ENCODE results near the gene AKAP10.
"Not testable (repeated sequence)": the region's sequence is repeated elsewhere in the genome, so short reads cannot be mapped to it uniquely, and the experiment has no call there.

AKAP10 gene

GRCh38 chr17:19978805-19979211 lies 1.2 kb upstream of the AKAP10 start:
- DNase-seq = peak; percentile 15
- no peak for ATAC-seq

GRCh38 chr17:19978209-19978802 lies 678 bp upstream of the AKAP10 start:
- peak; percentile 38 for DNase-seq
- no peak for ATAC-seq

- ATAC-seq = no peak
- no peak for DNase-seq
Measured at GRCh38 chr17:19975601-19976000, 2.0 kb downstream of the AKAP10 start.

- ATAC-seq (no peak), DNase-seq (no peak)
Measured at GRCh38 chr17:19973156-19973555, 4.5 kb downstream of the AKAP10 start.

GRCh38 chr17:19962954-19963353 lies 14.7 kb downstream of the AKAP10 start:
- DNase-seq, ATAC-seq: not testable (repeated sequence)

- ATAC-seq = no peak
- no peak for DNase-seq
Measured at GRCh38 chr17:19958023-19958422, 19.6 kb downstream of the AKAP10 start.

GRCh38 chr17:19955099-19955498 lies 22.5 kb downstream of the AKAP10 start:
- ATAC-seq (no peak), DNase-seq (no peak)

GRCh38 chr17:19951411-19951810 lies 26.2 kb downstream of the AKAP10 start:
- not testable (repeated sequence) for DNase-seq, ATAC-seq

GRCh38 chr17:19950624-19951195 lies 26.9 kb downstream of the AKAP10 start:
- DNase-seq, ATAC-seq: not testable (repeated sequence)

- no peak for DNase-seq
- ATAC-seq = no peak
Measured at GRCh38 chr17:19948116-19948943, 29.3 kb downstream of the AKAP10 start.

- ATAC-seq (no peak), DNase-seq (no peak)
Measured at GRCh38 chr17:19946921-19947320, 30.7 kb downstream of the AKAP10 start.

- no peak for DNase-seq
- no peak for ATAC-seq
Measured at GRCh38 chr17:19945009-19945626, 32.5 kb downstream of the AKAP10 start.

- no peak for ATAC-seq
- DNase-seq = no peak
Measured at GRCh38 chr17:19943599-19943998, 34.0 kb downstream of the AKAP10 start.

- no peak for DNase-seq
Measured at GRCh38 chr17:19943026-19943425, 34.6 kb downstream of the AKAP10 start.

GRCh38 chr17:19940722-19941464 lies 36.7 kb downstream of the AKAP10 start:
- DNase-seq = no peak
- ATAC-seq = no peak

More at GRCh38 chr17:19943026-19943425, 34.6 kb downstream of the AKAP10 start:
- ATAC-seq = no peak

GRCh38 chr17:19939993-19940721 lies 37.5 kb downstream of the AKAP10 start:
- DNase-seq (no peak), ATAC-seq (no peak)

- ATAC-seq = no peak
- DNase-seq = no peak
Measured at GRCh38 chr17:19938736-19939135, 38.9 kb downstream of the AKAP10 start.

GRCh38 chr17:19937522-19937921 lies 40.1 kb downstream of the AKAP10 start:
- no peak for ATAC-seq
- DNase-seq = no peak

GRCh38 chr17:19935169-19935568 lies 42.5 kb downstream of the AKAP10 start:
- ATAC-seq (no peak), DNase-seq (no peak)

- DNase-seq (no peak), ATAC-seq (no peak)
Measured at GRCh38 chr17:19933628-19934027, 44.0 kb downstream of the AKAP10 start.

GRCh38 chr17:19933221-19933620 lies 44.4 kb downstream of the AKAP10 start:
- DNase-seq (no peak), ATAC-seq (no peak)
